Germinal center (tissue), 1 donor: ENCODE results near the gene RASL12.
"Not testable (repeated sequence)": the region's sequence is repeated elsewhere in the genome, so short reads cannot be mapped to it uniquely, and the experiment has no call there.

ENCODE experiments used
- DNase-seq: peaks from one replicate; pipeline ENCODE4 v3.0.0; 2012; ENCODE audit warnings: mixed read lengths, low spot score

RASL12 gene

DNA sequence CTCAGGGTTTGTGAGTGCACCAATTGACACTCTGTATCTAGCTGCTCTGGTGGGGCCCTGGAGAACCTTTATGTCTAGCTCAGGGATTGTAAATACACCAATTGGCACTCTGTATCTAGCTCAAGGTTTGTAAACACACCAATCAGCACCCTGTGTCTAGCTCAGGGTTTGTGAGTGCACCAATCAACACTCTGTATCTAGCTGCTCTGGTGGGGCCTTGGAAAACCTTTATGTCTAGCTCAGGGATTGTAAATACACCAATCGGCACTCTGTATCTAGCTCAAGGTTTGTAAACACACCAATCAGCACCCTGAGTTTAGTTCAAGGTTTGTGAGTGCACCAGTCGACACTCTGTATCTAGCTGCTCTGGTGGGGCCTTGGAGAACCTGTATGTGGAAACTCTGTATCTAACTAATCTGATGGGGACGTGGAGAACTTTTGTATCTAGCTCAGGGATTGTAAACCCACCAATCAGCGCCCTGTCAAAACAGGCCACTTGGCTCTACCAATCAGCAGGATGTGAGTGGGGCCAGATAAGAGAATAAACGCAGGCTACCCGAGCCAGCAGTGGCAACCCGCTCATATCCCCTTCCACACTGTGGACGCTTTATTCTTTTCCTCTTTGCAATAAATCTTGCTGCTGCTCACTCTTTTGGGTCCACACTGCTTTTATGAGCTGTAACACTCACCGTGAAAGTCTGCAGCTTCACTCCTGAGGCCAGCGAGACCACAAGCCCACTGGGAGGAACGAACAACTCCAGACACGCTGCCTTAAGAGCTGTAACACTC, 8.0 kb upstream of the RASL12 start:
- DNase-seq: not testable (repeated sequence)

DNA sequence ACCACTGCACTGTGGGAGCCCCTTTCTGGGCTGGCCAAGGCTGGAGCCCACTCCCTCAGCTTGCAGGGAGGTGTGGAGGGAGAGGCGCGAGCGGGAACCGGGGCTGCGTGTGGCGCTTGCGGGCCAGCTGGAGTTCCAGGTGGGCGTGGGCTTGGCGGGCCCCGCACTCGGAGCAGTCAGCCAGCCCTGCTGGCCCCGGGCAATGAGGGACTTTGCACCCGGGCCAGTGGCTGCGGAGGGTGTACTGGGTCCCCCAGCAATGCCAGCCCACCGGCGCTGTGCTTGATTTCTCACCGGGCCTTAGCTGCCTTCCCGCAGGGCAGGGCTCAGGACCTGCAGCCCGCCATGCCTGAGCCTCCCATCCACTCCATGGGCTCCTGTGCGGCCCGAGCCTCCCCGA, 7.2 kb upstream of the RASL12 start:
- not testable (repeated sequence) for DNase-seq

DNA sequence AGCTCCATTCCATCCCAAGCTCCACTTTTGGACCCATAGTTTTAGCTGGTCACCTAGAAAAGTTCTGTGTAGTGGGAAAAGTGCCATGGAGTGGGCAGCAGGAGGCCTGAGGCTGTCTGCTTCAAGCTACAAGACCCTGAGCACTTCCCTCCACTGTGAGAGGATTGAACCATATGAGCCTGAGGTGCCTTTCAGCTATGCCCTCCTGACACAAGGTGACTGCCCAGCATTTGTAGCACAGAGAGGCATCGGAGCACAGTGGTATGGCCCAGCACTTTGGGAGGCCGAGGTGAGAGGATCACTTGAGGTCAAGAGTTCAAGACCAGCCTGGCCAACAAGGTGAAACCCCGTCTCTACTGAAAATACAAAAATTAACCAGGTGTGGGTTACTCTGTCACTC, 4.8 kb upstream of the RASL12 start:
- DNase-seq: no peak

DNA sequence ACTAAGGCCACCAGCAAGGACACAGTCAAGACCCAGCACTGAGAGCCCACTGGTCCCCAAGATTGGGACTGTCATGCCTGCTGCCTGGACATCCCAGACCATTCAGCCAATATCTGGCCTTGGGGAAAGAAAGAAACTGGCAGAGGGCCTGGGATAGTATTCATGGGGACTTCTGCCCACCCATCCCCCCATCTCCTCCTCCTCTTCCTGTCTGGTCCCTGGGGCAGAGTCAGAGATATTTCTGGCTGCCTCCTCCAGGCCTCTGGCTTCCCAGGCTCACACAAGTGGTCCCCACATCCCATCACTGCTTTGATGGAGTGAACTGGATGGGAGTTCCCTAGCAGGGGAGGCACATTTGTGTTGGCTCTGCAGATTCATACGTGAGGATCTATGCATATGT, 4.2 kb upstream of the RASL12 start:
- no peak for DNase-seq

DNA sequence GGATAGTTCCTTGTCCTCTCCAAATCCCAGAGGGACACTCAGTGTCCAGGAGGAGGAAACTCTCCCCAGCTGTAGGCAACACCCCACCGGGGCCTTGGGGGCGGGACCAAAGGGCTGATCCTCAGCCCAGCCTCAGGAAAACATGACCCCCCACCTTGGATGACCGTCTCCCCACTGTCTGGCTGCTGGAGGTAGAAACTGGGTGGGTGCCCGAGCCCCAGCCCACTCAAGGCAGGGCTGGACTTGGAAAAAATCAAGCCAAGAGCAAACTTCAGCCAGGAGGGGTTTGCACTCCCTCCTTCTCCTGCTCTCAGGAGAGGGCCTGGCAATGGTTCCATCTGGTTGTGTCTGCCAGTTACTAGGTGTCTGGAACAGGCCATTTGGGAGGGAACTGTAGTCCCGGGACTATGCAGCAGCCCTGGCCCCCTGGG, 3.6 kb upstream of the RASL12 start:
- no peak for DNase-seq

DNA sequence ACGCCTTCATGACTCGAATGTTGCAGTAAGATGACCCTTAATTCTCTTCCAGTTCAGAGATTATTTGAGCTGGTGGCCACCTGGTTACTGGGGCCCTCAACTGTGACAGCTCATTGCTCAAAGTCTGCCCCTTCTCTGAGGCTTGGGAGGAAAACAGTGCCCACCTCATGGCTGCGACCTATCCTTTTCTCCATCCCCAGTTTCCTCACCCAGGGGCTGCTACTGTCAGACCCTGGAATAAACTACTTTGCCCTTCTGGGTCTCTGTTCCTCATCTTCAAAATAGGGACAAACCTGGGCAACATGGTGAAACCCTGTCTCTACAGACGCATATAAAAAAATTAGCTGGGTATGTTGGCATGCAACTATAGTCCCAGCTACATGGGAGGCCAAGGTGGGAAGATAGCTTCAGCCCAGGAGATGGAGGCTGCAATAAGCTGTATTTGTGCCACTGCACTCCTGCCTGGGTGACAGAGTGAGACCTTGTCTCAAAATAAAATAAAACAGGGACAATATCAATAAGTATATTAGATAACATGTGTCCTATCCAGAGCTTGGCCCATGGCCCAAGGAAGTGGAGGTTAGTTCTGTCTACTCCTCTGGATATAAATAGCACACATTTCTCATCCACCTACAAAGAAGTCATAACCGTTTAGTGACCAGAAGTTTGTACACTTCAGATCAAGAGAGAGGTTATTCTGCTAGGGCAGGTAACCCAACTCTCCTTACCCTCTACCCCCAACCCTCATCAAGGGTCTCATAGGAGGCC, 2.2 kb upstream of the RASL12 start:
- no peak for DNase-seq

DNA sequence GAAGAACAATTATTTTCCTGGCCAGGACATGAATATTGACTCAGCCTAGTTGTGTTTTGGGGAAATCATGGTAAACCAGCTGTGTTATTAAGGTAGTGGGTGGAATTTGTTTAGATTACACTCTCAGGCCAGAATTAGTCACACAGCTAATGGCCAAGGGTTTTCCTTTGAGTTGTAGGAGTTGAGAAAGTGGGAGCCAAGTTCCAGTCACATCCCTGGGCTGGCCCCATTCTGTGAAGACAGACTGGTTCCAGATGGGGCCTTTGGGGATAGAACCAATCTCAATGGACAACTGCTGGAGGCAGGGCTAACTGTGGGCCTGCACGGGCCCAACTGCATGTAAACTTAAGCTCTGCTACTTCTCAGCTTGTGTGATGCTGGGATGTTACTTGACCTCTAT, 1.4 kb upstream of the RASL12 start:
- no peak for DNase-seq

DNA sequence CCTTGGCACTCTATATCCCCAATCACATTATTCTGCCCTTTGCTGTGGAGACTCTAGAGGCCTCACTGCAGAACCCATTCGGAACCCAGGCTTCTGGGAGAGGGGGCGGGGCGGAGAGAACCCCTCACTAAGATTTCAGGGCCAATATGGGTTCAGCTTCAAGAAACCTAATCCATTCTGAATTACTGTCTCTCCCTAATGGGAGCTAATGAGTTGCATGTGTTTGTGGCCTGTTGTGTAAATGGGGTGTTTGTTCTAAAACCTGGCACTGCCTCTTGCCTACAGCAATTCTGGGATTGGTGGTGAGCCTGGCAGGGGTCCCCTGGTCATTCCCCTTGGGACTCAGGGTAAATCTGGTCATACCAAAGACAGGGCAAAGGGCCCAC, 605 bp upstream of the RASL12 start:
- DNase-seq: no peak

DNA sequence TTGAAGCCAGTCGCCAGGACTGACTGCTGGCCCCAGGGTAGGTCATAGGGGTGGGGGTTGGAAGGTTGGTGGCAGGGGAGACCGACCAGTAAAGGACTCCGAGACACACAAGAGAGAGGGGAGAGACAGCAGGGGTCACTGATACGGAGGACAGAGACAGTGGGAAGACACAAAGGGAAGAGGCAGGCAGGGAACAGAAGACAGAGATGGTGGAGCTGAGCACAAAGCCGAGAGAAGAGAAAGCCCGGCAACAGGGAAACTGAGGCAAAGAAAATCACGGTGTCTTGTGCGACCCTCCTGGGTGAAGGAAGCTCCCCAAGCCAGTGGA, 510 bp downstream of the RASL12 start:
- DNase-seq: no peak

DNA sequence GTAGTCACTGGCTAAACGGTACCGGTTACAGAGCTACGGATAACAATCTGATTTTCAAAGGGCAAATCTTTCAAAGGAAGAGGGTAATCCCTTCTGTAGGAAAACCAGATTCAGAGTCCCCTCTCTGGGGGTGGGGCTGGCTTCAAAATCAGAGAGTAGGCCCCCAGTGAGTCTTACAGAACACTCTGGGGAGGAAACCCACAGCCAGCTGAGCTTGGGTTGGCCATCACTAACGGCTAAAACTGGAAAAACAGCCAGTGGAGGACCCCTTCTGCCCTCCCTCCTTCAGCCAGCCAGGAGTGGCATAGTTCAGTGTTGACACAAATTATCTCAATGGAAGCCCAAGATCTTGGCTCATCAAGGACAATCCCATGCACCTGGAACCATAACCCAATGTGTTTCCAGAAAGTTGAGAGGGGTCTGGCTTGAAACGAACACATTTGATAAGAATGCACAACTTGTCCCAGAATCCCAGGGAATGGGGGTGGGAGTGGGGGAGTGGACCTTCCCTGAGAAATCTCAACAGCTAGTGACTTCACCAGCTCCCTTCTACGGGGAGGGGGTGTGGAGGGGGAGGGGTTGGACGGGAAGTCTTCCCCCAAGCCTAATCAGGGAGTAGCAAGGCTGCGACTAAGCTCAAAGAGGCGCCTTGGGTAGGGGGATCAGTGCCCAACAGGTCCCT, 1.0 kb downstream of the RASL12 start:
- no peak for DNase-seq

DNA sequence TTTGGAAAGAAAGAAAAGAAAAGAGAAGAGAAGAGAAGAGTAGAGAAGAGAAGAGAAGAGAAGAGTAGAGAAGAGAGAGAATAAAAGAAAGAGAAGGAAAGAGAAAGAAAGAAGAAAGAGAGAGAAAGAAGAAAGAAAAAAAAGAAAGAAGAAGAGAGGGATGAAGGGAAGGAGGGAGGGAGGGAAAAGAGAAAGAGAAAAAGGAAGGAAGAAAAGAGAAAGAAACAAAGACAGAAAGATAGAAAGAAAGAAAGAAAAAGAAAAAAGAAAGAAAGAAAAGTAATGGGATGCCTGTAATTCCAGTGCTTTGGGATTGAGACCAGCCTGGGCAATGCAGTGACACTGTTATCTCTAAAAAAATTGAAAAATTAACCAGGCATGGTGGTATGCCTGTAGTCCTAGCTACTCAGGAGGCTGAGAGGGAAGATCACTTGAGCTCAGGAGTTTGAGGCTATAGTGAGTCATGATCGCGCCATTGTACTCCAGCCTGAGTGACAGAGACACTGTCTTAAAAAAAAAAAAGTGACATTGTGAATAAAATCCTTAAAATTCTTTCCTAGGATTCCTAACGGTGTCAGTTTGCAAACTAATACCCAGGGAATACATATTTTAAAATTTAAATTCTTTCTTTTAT, 1.7 kb downstream of the RASL12 start:
- DNase-seq: no peak

DNA sequence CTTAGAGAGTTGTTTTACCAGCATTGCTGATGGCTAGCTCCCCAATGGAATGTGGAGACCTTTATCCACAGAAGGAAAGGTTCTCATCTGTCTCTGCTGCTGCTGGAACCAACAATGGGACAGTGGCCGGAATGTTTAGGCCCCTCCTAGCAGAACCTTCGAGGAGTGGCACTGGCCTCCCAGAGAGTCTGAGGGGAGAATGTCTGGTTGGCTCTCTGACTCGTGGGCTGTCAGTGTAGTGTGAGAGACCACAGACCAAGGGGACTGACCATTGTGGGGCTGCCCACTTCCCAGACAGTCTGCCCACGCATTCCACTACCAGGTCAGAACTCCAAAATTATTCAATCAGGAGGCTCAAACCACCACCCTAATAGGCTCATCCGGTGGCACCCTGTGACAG, 5.1 kb downstream of the RASL12 start:
- DNase-seq: no peak

DNA sequence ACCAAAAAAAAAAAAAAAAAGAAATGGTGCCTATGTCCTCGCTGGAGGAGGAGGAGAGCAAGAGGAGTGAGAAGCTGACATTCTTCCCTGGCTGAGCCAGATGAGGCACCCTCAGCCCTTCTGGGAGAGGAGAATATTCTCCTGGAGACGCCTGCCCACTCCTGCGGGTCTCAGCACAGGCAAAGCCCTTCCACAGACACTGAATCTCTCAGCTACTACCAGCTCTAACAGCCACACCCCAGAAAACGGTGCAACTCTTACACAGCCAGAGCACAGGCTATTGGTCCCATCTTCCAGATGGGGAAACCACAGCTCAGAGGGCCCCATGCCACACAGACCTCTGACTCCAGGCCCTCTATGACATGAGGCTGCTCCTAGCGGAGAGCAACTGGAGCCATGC, 5.7 kb downstream of the RASL12 start:
- no peak for DNase-seq

DNA sequence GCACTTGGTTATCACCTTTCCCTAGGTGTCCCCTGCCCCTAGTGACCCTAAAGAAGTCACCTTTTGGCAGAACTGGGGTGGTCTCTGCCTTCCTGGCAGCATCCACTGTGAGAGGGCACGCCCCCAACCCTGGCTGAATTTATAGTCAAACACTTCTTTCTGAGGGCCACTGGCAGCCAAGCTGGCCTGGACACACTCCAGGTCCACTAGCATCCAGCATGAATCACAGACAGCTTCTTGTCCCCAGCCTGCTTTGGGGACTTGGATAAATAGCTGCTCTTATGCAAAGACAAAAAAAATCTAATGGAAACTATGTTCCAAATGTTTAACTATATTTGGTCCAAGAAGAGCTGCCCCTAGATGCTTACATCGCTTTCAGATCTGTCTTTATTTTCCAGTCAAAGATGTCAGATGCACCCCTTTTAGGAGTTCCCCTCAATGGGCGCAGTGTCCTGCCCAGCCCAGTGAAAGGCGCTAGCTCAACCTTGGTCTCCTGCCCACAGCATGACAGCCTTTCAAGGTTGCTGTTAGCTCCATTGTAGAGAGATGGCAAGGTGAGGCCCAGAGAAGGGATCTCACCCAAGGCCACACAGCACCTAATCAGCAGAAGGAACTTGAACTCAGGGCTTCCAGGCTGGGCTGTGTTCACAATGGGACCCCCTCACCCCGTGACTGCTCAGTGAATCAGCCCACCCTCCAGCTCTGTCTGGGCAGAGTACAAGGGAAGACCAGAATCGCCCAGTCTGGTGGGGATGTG, 7.0 kb downstream of the RASL12 start:
- DNase-seq: no peak

DNA sequence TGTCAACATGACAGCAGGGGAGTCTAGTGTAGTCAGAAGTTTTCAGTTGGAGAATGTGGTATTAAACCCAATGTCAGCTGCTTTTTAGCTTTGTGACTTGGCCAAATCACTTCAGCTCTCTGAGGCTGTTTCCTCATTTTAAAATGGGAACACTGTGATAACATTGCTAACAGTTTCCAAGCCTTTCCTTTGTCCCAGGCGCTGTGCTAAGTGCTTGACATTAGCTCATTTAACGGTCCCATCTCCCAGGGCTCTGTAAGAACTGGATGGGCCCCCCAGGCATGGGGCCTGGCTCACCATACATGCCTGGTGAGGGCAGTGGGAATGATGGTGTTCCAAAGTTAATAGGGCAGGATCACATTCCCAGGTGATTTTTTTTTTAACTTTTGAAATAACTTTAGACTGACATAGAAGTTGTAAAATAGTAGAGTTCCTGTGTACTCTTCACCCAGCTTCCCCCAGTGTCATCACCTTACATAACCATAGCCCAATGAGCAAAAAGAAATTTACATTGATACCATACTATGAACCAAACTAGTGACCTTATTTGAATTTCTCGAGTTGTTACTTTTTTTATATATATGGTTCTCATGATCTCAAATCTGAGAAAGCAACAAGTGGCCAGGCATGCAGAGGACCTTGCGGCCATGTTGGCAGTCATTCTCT, 7.7 kb downstream of the RASL12 start:
- no peak for DNase-seq

DNA sequence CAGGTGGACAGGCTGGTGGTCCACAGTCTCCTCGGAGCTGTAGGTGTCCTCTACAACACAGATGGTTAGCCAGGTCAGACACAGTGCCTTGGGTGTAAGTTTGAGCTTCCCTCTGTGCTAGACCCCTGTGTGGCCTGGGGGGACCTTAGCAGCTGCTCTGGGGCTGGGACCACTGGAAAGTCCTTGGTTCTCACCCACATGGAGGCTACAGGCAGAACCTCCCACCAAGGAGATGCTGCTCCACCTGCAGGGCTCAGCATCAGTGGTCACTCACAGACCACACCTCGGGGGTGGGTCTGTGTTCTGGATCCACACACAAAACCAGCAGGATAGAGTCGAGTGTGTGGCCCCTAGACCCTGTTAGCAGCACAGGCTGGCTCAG, 8.4 kb downstream of the RASL12 start:
- DNase-seq: no peak

DNA sequence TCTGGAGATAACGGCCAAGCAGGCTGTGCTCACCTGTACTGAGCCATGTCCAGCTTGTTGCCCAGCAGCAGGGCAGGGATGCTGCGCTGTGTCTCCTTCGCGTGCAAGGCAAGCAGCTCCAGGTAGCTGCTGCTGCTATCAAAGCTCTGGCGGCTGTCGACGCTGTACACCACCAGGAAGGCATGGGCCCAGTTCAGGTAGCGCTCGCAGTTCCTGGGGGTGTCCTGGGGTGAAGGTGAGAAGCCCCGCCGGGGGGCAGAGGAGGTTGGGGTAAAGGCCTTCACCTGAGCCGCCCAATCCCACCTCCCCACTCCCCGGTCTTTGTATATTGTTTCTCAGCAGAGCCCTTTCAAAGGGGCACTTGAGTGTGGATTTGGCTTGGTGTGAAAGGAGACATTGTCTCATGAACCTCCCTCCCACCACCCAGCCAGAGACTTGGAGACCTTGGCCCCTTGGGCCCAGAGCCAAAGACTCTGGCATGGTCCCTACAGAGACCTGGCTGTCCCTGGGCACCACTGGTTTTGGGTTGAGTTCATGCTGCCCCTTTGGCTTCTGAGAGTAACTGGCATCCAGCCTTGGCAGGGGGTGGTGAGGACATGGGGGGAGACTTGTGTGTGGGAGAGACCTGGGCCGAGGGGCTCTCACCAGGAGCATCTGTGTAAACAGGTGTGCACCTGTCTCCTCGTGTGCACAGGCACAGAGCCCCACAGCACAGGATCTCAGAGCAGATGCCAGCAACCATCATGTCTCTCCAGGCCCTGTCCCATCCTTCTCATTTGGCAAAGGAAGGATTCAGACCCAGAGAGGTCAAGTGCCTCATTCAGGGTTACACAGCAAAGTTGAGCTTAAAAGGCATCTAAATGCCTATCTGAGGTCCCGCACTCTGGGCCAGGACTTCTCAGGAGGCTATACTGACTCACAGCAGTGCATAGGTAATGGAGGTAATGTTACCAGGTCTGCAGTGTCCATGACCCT, 9.1 kb downstream of the RASL12 start:
- DNase-seq: no peak

DNA sequence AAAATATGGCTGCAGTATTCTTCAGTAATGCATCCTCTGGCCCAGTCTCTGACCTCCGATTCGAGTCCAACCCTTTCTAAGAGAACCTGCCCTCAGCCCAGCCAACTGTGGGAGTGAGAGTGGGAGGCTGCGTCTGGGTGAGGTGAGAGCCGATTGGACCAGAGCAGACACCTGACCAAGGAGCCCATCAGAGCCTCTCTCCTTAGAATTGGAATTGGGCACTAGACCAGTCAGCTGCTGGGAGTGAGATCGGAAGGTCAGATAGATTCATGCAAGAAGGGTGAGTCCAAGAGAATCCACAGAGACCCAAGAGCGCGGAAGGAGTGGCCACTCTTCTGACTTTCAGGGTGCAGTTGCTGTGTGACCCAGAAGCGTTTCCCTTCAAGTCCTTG, 10.2 kb downstream of the RASL12 start:
- no peak for DNase-seq

DNA sequence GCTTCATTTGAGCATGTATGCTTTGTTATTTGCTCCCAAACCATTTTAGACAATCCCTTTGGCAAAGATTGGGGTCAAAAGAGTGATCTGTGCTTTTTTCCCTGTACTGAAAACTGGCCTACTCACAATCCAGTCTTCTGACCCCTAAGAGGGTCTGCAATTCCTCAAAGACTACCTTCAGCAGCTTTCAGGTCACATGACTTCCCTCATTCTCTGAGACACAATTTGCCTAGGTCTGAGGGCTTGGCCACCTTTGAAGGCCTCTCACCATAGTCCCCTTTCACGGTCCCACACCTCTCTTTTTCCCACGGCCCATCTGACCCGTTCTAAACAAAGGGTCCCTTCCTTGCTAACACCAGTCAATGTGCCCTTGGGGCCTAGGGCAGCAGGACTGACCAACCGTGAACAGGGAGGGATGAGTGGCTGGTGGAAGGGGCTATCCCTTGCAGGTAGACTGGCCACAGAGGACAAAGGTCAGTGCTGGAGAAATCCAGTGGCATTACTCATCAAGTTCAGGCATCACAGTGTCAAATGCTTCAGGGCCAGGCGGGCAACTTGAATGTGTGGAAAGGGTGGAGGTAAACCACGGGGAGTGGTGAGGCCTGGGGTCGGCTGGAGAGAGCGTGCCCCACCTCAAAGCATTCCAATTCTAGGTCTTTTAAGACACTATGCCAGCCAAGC, 10.8 kb downstream of the RASL12 start:
- DNase-seq: no peak

DNA sequence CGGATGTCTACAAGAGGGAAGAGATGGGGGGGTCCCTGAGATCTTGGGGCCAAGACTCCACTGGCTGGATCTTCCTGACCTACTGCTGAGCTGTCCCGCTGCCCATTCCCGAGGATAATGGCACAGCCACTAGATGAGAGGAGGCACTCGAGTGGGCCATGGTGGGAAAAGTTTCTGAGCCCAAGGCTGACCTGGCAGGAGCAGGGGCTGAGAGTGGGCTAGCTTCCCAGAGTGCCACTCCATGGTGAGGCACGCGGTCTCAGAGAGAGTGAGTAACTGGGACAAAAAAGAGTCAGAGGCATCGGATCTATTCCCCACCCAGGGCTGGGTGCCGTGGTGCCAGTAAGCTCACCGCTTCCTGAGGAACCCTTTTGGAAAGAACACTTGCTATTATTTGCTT, 11.7 kb downstream of the RASL12 start:
- DNase-seq: no peak
